Memory B cell (primary cell): Measurements from ENCODE around the gene PRDX2.
A peak's percentile ranks its signal among the peaks of the same experiment; 100 is the strongest.

ENCODE experiments used
- ATAC-seq: fragments of 150-1000 bp; cut with Tn5 transposase; 2 replicates; pipeline ENCODE4 v1.10.0; 2021; ENCODE audit warnings: low read depth, mild to moderate bottlenecking, moderate library complexity
- DNase-seq, 2 donors: peaks; one replicate each; pipeline ENCODE4 v3.0.0; 2022; ENCODE audit warnings: low spot score in 2 of 2
- H3K27ac Mint-ChIP-seq: one replicate; pipeline ENCODE4 v1.8.0; 2022; ENCODE audit warnings: mild to moderate bottlenecking, moderate library complexity, mixed read lengths
- H3K27me3 Mint-ChIP-seq: one replicate; pipeline ENCODE4 v1.8.0; 2022; ENCODE audit warnings: mixed read lengths
- H3K36me3 Mint-ChIP-seq: one replicate; pipeline ENCODE4 v1.8.0; 2022; ENCODE audit warnings: mild to moderate bottlenecking, mixed read lengths
- H3K4me1 Mint-ChIP-seq: one replicate; pipeline ENCODE4 v1.8.0; 2022; ENCODE audit warnings: mixed read lengths
- H3K4me3 Mint-ChIP-seq: one replicate; pipeline ENCODE4 v1.8.0; 2022; ENCODE audit warnings: mild to moderate bottlenecking, moderate library complexity, mixed read lengths
- H3K9me3 Mint-ChIP-seq: one replicate; pipeline ENCODE4 v1.8.0; 2022; ENCODE audit warnings: mixed read lengths

Gene PRDX2

GRCh38 chr19:12769689-12770088, 31.9 kb downstream of the PRDX2 start:
- no peaks in the 10 kb centered on the region for H3K36me3 Mint-ChIP-seq
- H3K4me1 Mint-ChIP-seq: peaks cover 17% of the 10 kb centered on the region
- peak; percentile 84 for ATAC-seq
- H3K4me3 Mint-ChIP-seq: peak overlapping the region; percentile 35
- no peak for DNase-seq
- no peak overlapping the region for H3K27ac Mint-ChIP-seq
- H3K9me3 Mint-ChIP-seq: no peaks in the 10 kb centered on the region
- no peaks in the 10 kb centered on the region for H3K27me3 Mint-ChIP-seq

DNA sequence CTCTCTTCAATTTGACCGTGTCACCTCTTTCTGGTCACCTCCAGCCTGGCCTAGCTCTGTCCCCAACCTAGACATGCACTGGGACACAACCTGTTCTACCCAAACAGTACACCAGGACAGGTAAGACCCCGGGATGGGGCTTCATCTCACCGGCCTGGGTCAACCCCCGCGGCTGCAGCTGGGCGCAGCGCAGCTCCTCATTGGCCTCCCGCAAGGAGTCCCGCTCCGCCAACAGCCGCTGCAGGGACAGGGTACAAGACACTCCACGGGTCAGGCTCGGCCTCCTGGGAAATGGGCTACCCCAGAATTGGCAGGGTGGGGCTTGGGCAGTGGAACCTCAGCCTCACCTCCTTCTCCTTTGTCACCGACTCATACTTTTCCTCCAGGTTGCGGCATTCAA, 33.9 kb downstream of the PRDX2 start:
- H3K27ac Mint-ChIP-seq: no peak overlapping the region
- ATAC-seq (no peak), DNase-seq (no peak)
- H3K4me3 Mint-ChIP-seq: no peak overlapping the region
- H3K4me1 Mint-ChIP-seq: peaks cover 12% of the 10 kb centered on the region
- no peaks in the 10 kb centered on the region for H3K9me3 Mint-ChIP-seq
- no peaks in the 10 kb centered on the region for H3K27me3 Mint-ChIP-seq
- H3K36me3 Mint-ChIP-seq: no peaks in the 10 kb centered on the region

GRCh38 chr19:12767150-12767549, 34.5 kb downstream of the PRDX2 start:
- peaks cover 12% of the 10 kb centered on the region for H3K4me1 Mint-ChIP-seq
- H3K9me3 Mint-ChIP-seq: no peaks in the 10 kb centered on the region
- ATAC-seq (no peak), DNase-seq (no peak)
- H3K27me3 Mint-ChIP-seq: no peaks in the 10 kb centered on the region
- no peaks in the 10 kb centered on the region for H3K36me3 Mint-ChIP-seq
- H3K4me3 Mint-ChIP-seq: no peak overlapping the region
- no peak overlapping the region for H3K27ac Mint-ChIP-seq

GRCh38 chr19:12766051-12766521, 35.5 kb downstream of the PRDX2 start:
- H3K4me3 Mint-ChIP-seq: peak overlapping the region; percentile 5
- no peak overlapping the region for H3K27ac Mint-ChIP-seq
- H3K4me1 Mint-ChIP-seq: peaks cover 12% of the 10 kb centered on the region
- H3K27me3 Mint-ChIP-seq: no peaks in the 10 kb centered on the region
- no peaks in the 10 kb centered on the region for H3K36me3 Mint-ChIP-seq
- peak; percentile 81 to 93 for DNase-seq
- peak; percentile 74 for ATAC-seq
- H3K9me3 Mint-ChIP-seq: no peaks in the 10 kb centered on the region

DNA sequence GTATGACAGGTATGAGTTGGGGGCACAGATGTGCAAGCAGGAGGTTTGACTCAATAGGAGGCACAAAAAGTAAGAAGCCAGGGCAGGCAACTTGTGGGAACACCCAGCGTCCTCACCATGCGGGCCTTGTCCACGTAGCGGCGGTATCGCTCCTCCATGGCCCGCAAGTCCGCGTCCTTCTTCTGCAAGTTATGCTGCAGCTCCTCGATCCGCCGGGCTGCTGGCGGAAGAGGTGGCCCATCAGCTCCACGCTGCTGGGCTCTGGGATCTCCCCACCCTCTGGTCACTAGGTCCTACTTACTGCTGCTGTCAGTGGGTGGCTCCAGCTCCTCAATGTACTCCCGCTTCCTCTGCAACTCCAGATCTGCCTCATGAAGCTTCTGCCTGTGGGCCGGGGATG, 36.9 kb downstream of the PRDX2 start:
- Mint-ChIP-seq H3K4me3 (no peak overlapping the region), H3K4me1 (peaks cover 7% of the 10 kb centered on the region), H3K36me3 (no peaks in the 10 kb centered on the region), H3K27ac (no peak overlapping the region), H3K27me3 (no peaks in the 10 kb centered on the region), H3K9me3 (no peaks in the 10 kb centered on the region)
- no peak for ATAC-seq
- no peak for DNase-seq

DNA sequence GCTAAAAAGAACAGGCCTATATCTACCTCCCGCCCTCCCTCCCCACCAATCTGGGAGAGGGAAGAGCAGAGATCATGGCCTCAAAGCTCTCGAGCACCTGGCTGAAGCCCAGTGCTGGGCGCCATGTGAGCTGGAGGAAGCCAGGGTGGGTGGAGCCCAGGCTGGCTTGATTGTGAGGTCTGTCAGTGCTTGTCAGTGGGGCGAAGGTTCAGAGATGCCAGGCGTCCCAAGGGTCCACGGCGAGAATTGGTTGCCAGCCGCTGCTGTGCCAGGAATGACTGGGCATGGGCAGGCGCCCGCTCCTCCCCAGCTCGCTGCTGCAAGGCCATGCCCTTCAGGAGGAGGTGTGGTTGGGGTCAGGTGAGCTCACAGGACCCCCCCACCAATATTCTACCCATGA, 38.5 kb downstream of the PRDX2 start:
- Mint-ChIP-seq H3K4me3 (no peak overlapping the region), H3K27ac (no peak overlapping the region), H3K36me3 (no peaks in the 10 kb centered on the region), H3K27me3 (peaks cover 1% of the 10 kb centered on the region), H3K4me1 (peaks cover 5% of the 10 kb centered on the region), H3K9me3 (no peaks in the 10 kb centered on the region)
- DNase-seq (no peak), ATAC-seq (no peak)

DNA sequence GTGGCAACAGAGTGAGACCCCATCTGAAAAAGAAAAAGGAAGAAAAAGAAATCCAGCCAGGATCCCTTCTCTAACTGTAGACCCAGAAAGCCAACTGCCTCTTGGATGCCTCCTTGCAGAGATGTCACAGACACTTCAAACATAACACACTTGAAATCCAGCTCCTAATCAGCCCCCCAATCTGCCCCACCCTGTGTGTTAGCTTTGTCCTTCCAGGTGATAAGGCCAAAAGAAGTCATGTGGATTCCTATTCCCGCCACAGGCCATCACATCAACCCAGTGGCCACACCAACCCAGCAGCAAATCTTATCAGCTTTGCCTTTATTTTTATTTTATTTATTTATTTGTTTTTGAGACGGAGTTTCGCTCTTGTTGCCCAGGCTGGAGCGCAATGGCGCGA, 41.9 kb downstream of the PRDX2 start:
- Mint-ChIP-seq H3K27ac (no peak overlapping the region), H3K36me3 (no peaks in the 10 kb centered on the region), H3K27me3 (peaks cover 13% of the 10 kb centered on the region), H3K4me3 (no peak overlapping the region), H3K4me1 (no peaks in the 10 kb centered on the region), H3K9me3 (no peaks in the 10 kb centered on the region)
- DNase-seq: no peak
- ATAC-seq: no peak

- DNase-seq (peak; percentile 63 to 75), ATAC-seq (peak; percentile 74)
- Mint-ChIP-seq H3K27me3 (peaks cover 18% of the 10 kb centered on the region), H3K27ac (no peak overlapping the region), H3K4me1 (no peaks in the 10 kb centered on the region), H3K36me3 (no peaks in the 10 kb centered on the region), H3K9me3 (no peaks in the 10 kb centered on the region), H3K4me3 (peak overlapping the region; percentile 32)
These were observed 43.9 kb downstream of the PRDX2 start for GRCh38 chr19:12757544-12758274.

- H3K27ac Mint-ChIP-seq: no peak overlapping the region
- ATAC-seq (no peak), DNase-seq (no peak)
- H3K9me3 Mint-ChIP-seq: no peaks in the 10 kb centered on the region
- peaks cover 23% of the 10 kb centered on the region for H3K27me3 Mint-ChIP-seq
- H3K36me3 Mint-ChIP-seq: no peaks in the 10 kb centered on the region
- H3K4me3 Mint-ChIP-seq: no peak overlapping the region
- H3K4me1 Mint-ChIP-seq: no peaks in the 10 kb centered on the region
These were observed 45.3 kb downstream of the PRDX2 start for GRCh38 chr19:12756150-12756883.

- ATAC-seq: no peak
- H3K4me1 Mint-ChIP-seq: peaks cover 5% of the 10 kb centered on the region
These were observed 47.0 kb downstream of the PRDX2 start for GRCh38 chr19:12754465-12755196.

DNA sequence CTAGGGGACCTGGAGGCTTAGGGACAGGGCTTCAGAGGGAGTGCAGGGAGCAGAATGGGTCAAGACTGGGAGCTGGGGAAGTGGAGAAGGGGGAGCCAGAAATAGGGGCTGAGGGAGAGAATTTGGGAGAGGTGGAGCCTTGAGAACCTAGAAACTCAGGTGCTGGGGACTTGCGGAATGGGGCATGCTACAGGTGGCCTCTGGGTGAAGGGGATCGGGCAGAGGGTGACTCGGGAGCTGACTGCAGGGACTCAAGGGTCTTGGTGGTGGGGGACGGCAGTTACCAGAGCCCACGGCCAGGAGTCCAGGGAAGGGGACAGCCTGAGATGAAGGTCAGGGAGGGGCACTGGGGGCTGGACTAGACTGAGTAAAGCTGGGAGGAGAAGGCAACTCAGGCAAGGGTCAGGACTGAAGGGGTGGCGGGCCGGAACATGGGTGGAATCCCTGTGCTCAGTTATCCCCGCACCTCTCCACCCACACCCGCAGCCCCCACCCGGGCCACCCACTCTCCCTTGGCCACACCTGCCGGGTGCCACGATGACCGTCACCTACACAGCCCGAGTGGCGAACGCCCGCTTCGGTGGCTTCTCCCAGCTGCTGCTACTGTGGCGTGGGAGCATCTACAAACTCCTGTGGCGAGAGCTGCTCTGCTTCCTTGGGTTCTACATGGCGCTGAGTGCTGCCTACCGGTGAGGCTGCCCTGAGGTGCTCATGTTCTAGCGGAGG, 49.4 kb downstream of the PRDX2 start:
- ATAC-seq (no peak), DNase-seq (no peak)
- H3K9me3 Mint-ChIP-seq: peaks cover 5% of the 10 kb centered on the region
- H3K27me3 Mint-ChIP-seq: peaks cover 35% of the 10 kb centered on the region
- peaks cover 6% of the 10 kb centered on the region for H3K4me1 Mint-ChIP-seq
- H3K36me3 Mint-ChIP-seq: peaks cover 12% of the 10 kb centered on the region
- H3K27ac Mint-ChIP-seq: no peak overlapping the region
- no peak overlapping the region for H3K4me3 Mint-ChIP-seq

More at GRCh38 chr19:12754465-12755196, 47.0 kb downstream of the PRDX2 start:
- no peak overlapping the region for H3K27ac Mint-ChIP-seq
- H3K36me3 Mint-ChIP-seq: no peaks in the 10 kb centered on the region
- DNase-seq: no peak
- no peak overlapping the region for H3K4me3 Mint-ChIP-seq
- H3K9me3 Mint-ChIP-seq: no peaks in the 10 kb centered on the region
- H3K27me3 Mint-ChIP-seq: peaks cover 33% of the 10 kb centered on the region

GRCh38 chr19:12751635-12752034, 50.0 kb downstream of the PRDX2 start, which contains the start of gene BEST2:
BEST2 (plus strand) TSS chr19:12751791; CDS start chr19:12752593, 802 bp downstream.
- H3K36me3 Mint-ChIP-seq: peaks cover 14% of the 10 kb centered on the region
- peaks cover 6% of the 10 kb centered on the region for H3K4me1 Mint-ChIP-seq
- no peak for ATAC-seq
- no peak within 1 kb of the TSS for H3K4me3 Mint-ChIP-seq
- DNase-seq: no peak
- H3K9me3 Mint-ChIP-seq: peaks cover 5% of the 10 kb centered on the region
- peaks cover 35% of the 10 kb centered on the region for H3K27me3 Mint-ChIP-seq
- no peak within 1 kb of the TSS for H3K27ac Mint-ChIP-seq

- Mint-ChIP-seq H3K36me3 (peaks cover 18% of the 10 kb centered on the region), H3K27me3 (peaks cover 30% of the 10 kb centered on the region), H3K4me3 (no peak overlapping the region), H3K4me1 (peaks cover 6% of the 10 kb centered on the region), H3K9me3 (peaks cover 5% of the 10 kb centered on the region), H3K27ac (no peak overlapping the region)
- ATAC-seq: no peak
- no peak for DNase-seq
These were observed 50.7 kb downstream of the PRDX2 start for GRCh38 chr19:12750851-12751250.
